GM19240 (cell line): ENCODE data around the gene OR6M1.

Experiments used
- DNase-seq: peaks from one replicate; pipeline ENCODE4 v3.0.0; 2011; ENCODE audit warnings: low spot score; ENCODE audit not compliant: insufficient read length

Gene OR6M1, protein sequence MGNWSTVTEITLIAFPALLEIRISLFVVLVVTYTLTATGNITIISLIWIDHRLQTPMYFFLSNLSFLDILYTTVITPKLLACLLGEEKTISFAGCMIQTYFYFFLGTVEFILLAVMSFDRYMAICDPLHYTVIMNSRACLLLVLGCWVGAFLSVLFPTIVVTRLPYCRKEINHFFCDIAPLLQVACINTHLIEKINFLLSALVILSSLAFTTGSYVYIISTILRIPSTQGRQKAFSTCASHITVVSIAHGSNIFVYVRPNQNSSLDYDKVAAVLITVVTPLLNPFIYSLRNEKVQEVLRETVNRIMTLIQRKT

DNA sequence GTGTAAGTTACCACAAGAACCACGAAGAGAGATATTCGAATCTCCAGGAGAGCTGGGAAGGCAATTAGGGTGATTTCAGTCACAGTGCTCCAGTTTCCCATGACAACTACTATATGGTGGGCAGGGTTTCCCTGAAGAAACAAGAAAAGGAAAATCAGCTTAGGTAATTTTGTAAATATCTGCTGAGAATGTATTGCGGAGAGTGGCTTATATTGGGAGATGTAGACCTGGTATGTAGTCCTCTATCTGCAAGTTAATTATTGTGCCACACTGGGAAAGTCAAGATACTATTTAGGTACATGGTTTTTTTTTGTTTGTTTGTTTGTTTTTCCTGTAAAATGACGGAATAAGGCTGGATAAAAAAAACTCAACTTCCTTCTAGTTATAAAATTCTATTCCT, at the start of gene OR6M1:
Gene OR6M1, minus strand, starts transcription at position 101 of the 400 bp plus-strand sequence. Its CDS starts 0 bp downstream, at position 101.
- no peak for DNase-seq

DNA sequence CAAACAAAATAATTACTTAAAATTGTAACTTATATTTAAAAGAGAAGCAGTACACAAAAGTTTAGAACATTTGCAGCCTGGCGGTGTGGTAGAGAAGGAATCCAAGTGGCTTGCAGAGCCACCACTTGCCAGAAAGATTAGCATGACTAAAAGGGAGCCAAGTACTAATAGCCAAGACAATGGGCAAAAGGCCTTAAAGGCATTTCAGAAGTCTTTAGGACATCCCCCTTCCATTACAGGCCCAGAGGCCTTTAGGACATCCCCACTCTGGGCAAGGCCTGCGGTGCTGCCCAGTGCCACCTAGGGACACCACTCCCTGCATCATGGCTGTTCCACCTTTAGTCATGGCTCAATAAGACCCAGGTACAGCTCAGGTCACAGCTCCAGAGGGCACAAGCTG, 46.9 kb upstream of the OR6M1 start:
- DNase-seq = no peak

DNA sequence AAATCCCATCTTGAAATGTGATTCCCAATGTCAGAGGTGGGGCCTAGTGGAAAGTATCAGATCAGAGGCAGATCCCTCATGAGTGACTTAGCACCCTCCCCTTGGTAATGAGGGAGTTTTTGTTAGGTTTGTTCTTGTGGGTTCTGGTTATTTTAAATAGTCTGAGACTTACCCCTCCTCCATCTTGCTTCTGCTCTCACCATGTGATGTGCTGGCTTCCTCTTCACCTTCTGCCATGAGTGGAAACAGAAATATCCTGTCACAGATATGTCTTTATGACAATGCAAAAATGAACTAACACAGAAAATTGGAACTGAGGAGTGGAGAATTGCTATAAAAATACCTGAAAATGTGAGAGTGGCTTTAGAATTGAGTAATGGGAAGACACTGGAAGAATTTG, 46.2 kb upstream of the OR6M1 start:
- no peak for DNase-seq

DNA sequence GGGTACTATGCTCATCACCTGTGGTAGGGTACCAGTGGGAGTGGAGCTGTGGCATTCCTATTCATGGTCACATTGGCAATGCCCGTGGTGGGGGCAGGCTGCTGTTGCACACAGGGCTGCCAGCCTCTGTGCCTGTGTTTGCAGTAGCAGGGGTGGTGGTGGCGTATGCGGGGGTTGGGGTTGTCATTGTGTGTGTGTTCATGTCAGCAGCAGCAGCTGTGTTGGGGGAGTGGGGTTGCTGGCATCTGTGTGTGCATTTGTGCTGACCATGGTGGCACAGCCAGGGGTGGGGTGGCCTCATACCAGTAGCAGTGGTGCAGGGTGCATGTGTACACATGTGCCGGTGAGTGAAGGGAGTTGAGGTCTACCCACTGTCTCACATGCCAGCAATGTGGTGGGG, 45.0 kb upstream of the OR6M1 start:
- DNase-seq = no peak

DNA sequence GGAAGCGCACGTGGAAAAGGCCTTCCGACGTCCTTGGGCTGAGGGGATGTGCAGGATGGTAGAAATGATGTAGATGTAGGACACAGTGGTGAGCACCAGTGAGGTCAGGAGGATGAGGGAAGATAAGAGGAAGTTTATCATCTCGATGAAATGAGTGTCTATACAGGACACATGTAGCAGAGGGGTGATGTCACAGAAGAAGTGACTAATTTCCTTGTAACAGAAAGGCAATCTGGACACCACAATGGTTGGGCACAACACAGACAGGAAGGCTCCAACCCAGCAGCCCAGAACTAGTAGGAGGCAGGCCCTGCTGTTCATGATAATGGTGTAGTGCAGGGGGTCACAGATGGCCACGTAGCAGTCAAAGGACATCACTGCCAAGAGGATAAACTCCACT, 35.0 kb upstream of the OR6M1 start:
- DNase-seq = no peak

DNA sequence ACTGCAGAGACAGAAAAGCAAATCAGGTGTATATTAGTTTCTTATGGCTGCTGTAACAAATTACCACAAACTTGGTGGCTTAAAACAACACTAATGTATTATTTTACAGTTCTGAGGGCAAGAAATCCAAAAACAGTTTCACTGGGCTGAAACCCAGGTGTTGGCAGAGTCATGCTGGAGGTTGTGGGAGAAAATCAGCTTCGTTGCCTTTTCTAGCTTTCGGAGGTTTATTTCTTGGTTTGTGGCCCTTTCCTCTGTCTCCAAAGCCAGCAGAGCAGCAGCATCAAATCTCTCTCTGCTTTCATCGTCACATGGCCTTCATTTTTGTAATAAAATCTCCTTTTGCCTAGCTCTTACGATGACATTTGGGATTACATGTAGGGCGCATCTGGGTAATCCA, 33.0 kb upstream of the OR6M1 start:
- no peak for DNase-seq

DNA sequence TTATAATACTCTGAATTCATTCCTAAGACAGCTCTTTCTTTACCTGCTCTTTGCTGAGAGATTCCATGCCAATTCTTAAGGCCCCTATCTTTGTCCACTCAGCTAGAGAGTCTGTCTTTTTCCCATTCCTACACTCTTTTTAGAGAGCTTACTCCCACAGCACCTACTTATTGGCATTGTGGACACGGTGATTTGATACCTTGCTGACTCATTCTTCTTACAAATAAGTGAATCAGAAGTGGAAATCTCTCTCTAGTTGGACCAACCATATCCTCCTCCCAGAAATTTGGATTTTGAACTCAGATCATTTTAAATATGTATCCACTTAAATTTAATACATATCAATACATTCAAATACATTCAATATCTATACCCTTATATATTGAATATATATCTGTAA, 32.5 kb upstream of the OR6M1 start:
- DNase-seq = no peak

DNA sequence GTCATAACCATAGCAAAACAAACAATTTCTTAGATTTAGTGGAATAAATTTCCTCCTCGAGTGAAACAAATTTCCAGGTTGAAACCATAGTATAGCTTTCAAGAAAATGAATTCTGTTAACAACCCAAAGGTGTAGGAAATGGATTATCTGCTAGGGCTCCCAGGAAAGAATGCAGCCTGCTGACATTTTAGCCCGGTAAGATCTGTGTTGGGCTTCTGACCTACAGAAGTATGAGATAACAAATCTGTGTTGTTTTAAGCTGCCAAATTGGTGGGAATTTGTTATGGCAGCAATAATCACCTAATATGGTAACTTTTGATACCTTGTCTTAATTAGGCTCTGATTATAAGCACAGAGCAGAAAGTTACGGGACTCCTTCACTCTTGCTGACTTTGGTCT, 32.0 kb upstream of the OR6M1 start:
- no peak for DNase-seq

DNA sequence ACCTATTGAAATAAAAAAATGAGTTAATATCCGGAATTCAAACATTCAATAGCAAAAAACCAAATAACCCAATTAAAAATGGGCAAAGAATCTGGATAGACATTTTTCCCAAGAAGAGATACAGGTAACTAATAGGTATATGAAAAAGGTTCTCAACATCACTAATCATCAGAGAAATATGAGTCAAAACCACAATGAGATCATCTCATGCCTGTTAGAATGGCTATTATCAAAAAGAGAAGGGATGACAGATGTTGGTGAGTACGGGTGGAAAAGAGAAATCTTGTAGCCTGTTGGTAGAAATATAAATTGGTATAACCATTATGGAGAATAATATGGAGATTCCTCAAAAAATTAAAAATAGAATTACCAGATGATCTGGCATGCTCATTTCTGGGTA, 26.9 kb upstream of the OR6M1 start:
- DNase-seq = no peak

DNA sequence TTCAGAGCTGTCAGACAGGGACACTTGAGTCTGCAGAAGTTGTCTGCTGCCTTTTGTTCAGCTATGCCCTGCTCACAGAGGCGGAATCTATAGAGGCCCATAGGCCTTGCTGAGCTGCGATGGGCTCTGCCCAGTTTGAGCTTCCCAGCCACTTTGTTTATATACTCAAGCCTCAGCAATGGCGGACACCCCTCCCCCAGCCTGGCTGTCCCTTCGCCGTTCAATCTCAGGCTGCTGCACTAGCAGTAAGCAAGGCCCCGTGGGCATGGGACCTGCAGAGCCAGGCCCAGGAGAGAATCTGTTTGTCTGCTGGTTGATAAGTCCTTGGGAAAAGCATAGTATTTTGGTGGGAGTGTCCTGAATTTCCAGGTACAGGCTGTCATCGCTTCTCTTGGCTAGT, 23.6 kb upstream of the OR6M1 start:
- no peak for DNase-seq

DNA sequence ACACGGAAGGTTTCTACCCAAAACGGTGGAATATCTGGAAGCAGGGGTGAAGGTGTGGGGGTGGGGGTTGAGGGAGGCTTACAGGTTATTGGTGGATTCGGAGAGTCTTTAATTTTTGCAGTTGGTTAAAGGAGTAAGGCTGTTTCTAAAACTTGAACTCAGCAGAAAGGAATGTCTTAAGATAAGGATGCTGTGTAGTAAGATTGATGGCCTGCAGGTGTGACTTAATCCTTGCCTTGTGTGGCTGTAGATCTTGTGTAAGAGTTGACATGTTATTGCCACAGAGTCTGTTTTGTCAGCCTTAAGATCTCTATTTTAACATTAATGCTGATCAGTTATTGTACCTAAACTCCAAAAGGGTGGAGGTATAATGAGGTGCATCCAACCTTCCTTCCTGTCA, 16.4 kb upstream of the OR6M1 start:
- DNase-seq = no peak

DNA sequence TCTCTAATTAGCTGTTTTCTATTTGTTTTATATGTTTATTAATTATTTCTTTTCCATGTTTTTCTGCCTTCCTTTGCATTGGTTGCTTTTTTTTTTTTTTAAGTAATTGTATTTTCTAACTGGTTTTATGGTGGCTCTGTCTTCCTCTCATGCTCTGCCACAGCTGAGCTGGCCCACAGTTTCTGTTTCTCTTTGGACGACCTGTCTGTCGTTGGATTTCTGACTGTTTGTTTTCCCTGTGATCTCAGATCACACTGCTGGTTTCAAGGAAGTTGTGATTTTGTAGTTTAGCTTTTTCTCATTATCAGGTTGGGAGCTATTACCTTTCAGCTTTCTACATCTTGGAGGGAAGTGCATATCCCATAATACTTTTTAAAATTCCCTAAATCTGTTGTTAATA, 15.9 kb upstream of the OR6M1 start:
- no peak for DNase-seq

DNA sequence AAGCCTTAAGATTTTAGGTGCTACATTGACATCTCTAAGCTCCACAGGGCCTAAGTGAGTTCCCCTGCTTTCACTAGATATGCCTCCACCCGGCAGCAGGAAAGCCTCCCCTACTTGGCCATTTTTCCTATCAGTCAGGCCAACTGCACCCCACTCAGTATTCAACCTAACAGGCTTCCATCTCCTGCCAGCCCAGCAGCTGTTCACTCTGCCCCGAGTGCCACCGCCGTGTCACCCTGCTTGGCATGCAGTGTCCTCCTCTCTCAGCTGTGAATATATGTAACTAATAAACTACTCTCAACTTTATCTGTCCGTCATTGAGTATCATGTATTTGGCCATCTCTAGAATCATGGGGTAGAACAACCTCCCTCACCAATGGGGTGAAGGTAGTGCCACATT, 9.0 kb upstream of the OR6M1 start:
- DNase-seq = no peak

DNA sequence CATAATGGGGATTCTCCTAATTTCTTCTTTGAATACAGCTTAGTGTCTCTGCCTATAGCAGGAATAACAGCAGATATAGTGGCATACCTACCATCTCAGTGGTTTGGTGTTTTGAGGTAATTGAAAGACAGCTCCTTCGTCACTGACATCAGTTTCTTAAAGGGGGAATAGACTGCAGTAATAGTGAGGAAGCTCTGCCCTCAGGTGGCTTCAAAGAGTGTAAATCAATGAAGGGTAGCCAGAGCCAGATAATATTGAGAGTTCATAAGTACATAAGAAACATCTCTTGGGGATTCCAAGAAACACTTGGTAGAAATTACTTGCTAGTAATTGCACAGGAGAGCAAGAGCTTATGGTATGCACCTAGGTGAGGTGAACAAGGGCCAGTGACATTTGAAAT, 4.4 kb downstream of the OR6M1 start:
- DNase-seq = no peak

DNA sequence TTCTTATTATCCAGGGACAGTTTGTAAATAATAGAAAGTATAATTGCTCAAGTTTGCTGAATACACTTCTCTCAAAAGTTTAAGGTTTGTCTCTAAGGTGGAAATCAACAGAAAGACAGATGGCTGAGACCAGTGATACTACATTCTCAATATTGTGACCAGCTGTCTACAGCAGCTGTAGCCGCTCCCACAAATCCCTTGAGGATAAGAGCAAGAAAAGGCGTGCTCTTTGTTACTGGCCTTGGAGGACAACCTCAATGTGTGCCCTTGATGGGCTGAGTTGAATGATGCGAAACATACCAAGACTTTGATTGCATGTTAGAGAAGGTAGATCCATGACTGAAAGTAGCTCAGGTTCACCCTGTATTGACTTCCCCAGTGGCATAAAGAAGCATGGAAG, 6.1 kb downstream of the OR6M1 start:
- no peak for DNase-seq

DNA sequence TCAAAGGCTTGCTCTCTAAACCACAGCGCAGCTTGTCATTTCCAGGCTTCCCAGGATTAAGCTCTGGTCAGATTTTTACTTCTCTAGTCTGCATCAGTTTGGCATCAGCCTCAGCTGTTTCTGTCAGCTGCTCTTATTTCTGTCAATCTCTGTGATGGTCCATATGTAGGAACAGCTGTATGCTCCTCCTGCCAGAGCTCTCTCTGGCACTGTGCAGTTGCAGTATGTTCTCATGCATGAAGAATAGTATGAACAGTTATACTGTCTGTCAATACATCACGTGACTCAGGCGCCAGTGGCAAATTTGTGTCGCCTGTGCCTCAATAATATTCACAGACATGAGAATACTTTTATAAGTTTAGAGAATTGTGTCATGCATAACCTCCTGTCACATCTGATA, 6.7 kb downstream of the OR6M1 start:
- DNase-seq = no peak

DNA sequence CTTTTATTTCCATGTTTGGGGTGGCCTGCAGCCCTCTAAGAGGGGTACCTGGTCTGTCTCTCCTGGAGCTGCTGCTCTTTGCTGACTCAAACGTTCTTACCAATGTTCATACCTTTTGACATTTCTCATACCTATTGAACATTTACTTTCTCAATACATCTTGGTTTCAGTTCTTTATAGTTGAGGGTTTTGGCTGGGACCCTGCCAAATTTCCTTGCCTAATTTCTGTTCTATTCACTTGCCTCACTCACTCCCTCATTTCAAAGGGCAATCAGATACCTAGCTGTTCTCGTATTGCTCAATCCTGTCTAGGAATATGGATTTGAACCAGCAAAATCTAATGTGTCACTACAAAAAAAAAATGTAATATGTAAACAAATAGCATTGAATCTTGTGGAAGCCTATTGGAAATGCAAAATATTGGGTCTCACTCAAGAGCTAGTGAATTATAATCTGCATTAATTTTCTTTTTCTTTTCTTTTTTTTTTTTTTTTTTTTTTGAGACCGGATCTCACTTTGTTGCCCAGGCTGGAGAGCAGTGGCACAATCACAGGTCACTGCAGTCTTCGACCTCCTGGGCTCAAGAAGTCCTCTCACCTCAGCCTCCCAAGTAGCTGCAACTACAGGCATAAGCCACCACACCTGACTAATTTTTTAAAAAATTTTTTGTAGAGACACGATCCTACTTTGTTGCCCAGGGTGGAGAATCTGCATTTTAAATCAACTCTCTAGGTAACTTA, 7.5 kb downstream of the OR6M1 start:
- DNase-seq = no peak

DNA sequence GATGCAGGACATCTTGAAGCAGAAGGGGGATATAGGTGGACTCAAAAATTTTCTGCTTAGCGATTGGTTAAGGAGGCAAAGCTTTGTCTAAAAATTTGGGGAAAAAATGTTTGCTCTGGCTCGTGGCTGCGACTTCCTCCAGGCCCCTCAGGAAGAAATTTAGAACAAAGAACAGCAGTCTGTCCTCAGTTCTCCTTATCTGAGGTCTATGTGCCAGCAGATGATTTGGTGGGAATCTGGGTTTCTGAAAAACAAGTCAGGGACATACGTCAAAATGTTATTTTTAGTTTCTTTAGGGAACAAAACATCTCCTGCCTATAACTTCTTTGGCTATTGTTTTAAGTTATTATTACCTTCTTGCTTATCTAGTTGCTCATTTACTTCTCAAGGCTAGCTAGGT, 8.1 kb downstream of the OR6M1 start:
- no peak for DNase-seq

DNA sequence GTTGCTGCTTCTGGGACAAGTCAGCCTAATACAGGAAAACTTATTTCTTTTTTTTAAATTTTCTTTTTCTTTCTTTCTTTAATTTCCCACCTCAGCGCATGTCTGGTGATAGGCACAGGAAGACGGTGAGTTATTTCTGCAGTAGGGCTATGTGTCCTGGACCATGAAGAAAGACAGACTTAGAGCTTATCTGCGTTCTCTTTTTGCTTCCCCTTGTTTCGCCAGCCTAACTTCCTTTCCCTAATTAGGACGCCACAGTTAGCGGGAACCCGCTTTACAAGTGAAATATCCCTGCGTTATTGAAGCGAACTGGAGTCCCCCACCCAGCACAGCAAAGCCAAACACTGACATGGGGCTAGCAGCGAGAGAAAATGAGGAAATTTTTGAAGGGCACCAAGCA, 8.6 kb downstream of the OR6M1 start:
- no peak for DNase-seq

DNA sequence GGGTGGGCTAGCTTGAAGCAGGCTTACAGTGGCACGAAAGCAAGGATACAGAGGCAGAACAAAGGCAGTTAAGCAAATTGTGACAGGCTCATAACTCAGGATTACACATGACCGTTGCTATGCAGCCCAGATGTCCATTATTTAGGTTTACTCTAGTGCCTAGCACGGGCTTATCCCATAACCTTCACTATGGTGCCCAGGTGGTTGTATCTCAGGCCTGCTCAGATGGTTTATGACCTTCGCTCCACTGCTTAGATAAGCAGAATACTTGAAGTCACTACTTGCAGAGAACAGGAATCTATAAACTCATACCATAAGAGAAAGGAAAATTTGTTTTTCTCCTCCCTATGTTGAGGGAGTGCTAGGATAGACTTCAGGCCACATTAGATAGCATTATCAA, 9.0 kb downstream of the OR6M1 start:
- no peak for DNase-seq

DNA sequence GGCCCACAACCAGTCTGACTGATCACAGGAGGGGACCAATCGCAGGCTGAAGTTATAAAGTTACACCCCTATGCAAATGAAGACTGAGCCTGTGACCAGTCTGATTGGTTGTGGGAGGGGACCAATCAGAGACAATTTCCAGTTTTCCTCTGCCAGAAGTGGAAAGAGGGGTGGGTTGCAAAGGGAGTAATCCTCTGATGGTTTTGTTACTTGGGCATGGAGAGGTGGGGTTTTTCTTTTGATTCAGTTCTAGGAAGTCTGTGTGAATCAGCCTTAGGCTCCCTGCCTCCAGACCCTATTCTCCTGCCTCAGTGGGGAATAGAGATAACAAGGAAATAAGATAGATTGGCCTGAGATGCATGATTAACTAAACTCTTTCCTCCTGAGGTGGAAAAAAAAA, 9.9 kb downstream of the OR6M1 start:
- DNase-seq = no peak

DNA sequence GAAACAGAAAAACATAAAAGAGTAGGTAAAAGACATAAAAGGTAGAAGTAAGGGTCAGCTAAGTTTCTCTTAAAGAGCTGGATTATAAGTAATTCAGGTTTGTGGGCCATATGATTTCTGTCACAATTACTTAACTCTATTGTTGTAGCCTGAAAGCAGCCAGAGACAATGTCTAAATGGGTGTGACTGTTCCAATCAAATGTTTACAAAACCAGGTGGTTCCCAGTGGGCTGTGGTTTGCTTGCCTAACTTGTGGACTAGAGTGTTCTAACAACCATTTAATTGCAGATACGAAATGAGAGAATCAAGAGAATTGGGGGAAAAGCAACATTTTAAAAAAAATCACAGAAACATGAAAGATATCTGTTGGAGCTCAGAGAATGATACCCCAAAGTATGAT, 22.6 kb downstream of the OR6M1 start:
- no peak for DNase-seq

DNA sequence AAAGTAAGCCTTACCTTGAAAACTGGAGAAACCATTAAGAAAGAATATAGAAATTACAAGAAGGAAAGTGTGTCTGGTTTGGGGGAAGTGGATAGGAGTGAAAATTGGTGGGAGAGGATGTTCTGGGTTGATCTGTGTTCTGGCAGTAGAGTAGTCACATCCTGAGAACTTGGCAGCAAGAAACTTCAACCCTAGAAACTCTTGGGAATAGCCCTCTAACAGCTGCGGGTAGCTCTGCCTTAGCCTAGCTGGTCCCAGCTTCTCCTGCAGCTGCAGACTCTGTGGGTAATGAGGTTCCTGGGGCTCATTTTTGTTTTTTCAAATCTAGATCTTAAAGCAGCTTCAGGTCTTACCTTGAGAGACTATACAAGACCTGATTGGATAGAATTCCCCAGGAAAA, 27.6 kb downstream of the OR6M1 start:
- DNase-seq = no peak
